Stomach (tissue), 9 donors: ENCODE data around the gene TBX10. TPM values are rescaled to one million over a fixed set of nuclear protein-coding genes. Genes with fewer than 3 reads are reported as not detected.
"Not testable (repeated sequence)": the region's sequence is repeated elsewhere in the genome, so short reads cannot be mapped to it uniquely, and the experiment has no call there.

Experiments
- DNase-seq, 2 donors: peaks; one replicate each; pipeline versions ENCODE4 v3.0.0 to v3.0.0-alpha.2; 2013 to 2019
- H3K27ac ChIP-seq, 5 donors: fragments of 200-600 bp in 4 of 5; sonication (generic) in 4 of 5; one replicate each; pipeline ENCODE4 v1.5.1; 2013 to 2019; ENCODE audit warnings: mild to moderate bottlenecking in 1 of 5, moderate library complexity in 1 of 5
- H3K27me3 ChIP-seq, 3 donors: fragments of 200-600 bp; sonication (generic); one replicate each; pipeline ENCODE4 v1.5.1; 2017 to 2019; ENCODE audit warnings: mixed run types in 1 of 3
- H3K36me3 ChIP-seq, 4 donors: fragments of 200-600 bp; sonication (generic); 1 replicate in 3 of 4; 2 replicates in 1 of 4; pipeline ENCODE4 v1.5.1; 2016 to 2019
- H3K4me1 ChIP-seq, 4 donors: fragments of 200-600 bp; sonication (generic); one replicate each; pipeline ENCODE4 v1.5.1; 2016 to 2019
- H3K4me3 ChIP-seq, 4 donors: fragments of 200-600 bp; sonication (generic) in 3 of 4; one replicate each; pipeline ENCODE4 v1.5.1; 2016 to 2019; ENCODE audit warnings: mild to moderate bottlenecking in 1 of 4
- H3K9me3 ChIP-seq, 4 donors: fragments of 200-600 bp; sonication (generic); one replicate each; pipeline ENCODE4 v1.5.1; 2016 to 2019
- EP300 ChIP-seq: sonication (generic); formaldehyde crosslinking; IDR thresholded peaks from one replicate; pipeline ENCODE4 v1.6.1; 2017; ENCODE audit warnings: antibody characterized with exemption
- POLR2A ChIP-seq, 4 donors: fragments of 450-650 bp; IDR thresholded peaks; one replicate each; pipeline ENCODE4 v1.6.1; 2016; ENCODE audit warnings: antibody characterized with exemption in 4 of 4, control low read depth in 2 of 4, mild to moderate bottlenecking in 1 of 4, moderate library complexity in 1 of 4
- POLR2AphosphoS5 ChIP-seq, 3 donors: sonication (generic); formaldehyde crosslinking; IDR thresholded peaks; one replicate each; pipeline ENCODE4 v1.6.1; 2016; ENCODE audit warnings: antibody characterized with exemption in 3 of 3
- WGBS, 5 donors: extraction: QIAGEN DNeasy Blood & Tissue Kit in 3 of 5; methylation state at CpG; one replicate each; pipeline versions ENCODE4 v1.1.5 to v1.1.7; 2013 to 2018; 5-methylcytosine and 5-hydroxymethylcytosine counted together
- intact Hi-C: fragments of 100-400 bp; cut with DNase I; formaldehyde crosslinking; loops from one replicate; pipeline ENCODE4 v1.15.1; 2023; ENCODE audit warnings: low total_unique reads
- polyA plus RNA-seq, 3 donors: library from polyadenylated mRNA; stranded (reverse); fragments of 200-250 nt; gene quantifications; one replicate each; pipeline ENCODE4 v1.2.3, GENCODE V29; 2013
- total RNA-seq, 5 donors: library from RNA; depleted of rRNA; stranded (reverse); fragments of >200 nt; gene quantifications; one replicate each; pipeline versions ENCODE4 v1.1.0 to v1.2.3, GENCODE V29; 2014 to 2016
- TF ChIP-seq, protein P1 (sequence below), 7 experiments: fragments of 450-650 bp in 4 of 7; fragments of 200-600 bp in 3 of 7; sonication (generic) in 3 of 7; IDR thresholded peaks; one replicate each; pipeline ENCODE4 v1.5.1; 2016 to 2019; ENCODE audit warnings: antibody characterized with exemption in 7 of 7, control low read depth in 2 of 7, mild to moderate bottlenecking in 1 of 7
- donor health status: healthy with polysubstance abuse.
- donor health status: Bipolar disorder and iron deficiency.
- donor health status: healthy.

TBX10 gene
- total and polyA plus RNA-seq, 8 donors, result not detected

- H3K9me3 ChIP-seq, result no peaks in the 10 kb centered on the region
- TF ChIP-seq, protein P1, sequence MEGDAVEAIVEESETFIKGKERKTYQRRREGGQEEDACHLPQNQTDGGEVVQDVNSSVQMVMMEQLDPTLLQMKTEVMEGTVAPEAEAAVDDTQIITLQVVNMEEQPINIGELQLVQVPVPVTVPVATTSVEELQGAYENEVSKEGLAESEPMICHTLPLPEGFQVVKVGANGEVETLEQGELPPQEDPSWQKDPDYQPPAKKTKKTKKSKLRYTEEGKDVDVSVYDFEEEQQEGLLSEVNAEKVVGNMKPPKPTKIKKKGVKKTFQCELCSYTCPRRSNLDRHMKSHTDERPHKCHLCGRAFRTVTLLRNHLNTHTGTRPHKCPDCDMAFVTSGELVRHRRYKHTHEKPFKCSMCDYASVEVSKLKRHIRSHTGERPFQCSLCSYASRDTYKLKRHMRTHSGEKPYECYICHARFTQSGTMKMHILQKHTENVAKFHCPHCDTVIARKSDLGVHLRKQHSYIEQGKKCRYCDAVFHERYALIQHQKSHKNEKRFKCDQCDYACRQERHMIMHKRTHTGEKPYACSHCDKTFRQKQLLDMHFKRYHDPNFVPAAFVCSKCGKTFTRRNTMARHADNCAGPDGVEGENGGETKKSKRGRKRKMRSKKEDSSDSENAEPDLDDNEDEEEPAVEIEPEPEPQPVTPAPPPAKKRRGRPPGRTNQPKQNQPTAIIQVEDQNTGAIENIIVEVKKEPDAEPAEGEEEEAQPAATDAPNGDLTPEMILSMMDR (IDR thresholded peaks at IDR 0.05), result peak in 1 of 7 experiments; percentile 88
- no peak for TF ChIP-seq POLR2AphosphoS5 (IDR thresholded peaks at IDR 0.05)
- peak in 1 of 2 donors; percentile 30 for DNase-seq
- H3K4me1 ChIP-seq, result peaks cover 15 to 43% (median 42%) of the 10 kb centered on the region in 4 donors
- H3K27ac ChIP-seq, result peak overlapping the region; percentile 93 to 98 (median 96)
- no peaks in the 10 kb centered on the region for H3K27me3 ChIP-seq
- intact Hi-C loops, result no loop called here
- H3K36me3 ChIP-seq, result no peaks in the 10 kb centered on the region
- WGBS, 5 donors, result 42 to 53% (median 50%) methylated on average over 17 to 25 of the region's 25 CpGs
- peak overlapping the region; percentile 58 to 72 (median 66) for H3K4me3 ChIP-seq
Measured at GRCh38 chr11:67628710-67629385, 10.7 kb downstream of the TBX10 start.

GRCh38 chr11:67627812-67628624 is 11.5 kb downstream of the TBX10 start:
- TF ChIP-seq, protein P1 (IDR thresholded peaks at IDR 0.05), result no peak
- no peak for TF ChIP-seq POLR2A (IDR thresholded peaks at IDR 0.05)
- no peak for TF ChIP-seq POLR2AphosphoS5 (IDR thresholded peaks at IDR 0.05)
- TF ChIP-seq EP300, result no peak
- H3K9me3 ChIP-seq, result no peaks in the 10 kb centered on the region
- no peaks in the 10 kb centered on the region for H3K36me3 ChIP-seq
- peaks cover 15 to 40% (median 36%) of the 10 kb centered on the region in 4 donors for H3K4me1 ChIP-seq
- no peaks in the 10 kb centered on the region for H3K27me3 ChIP-seq
- no peak overlapping the region for H3K27ac ChIP-seq
- intact Hi-C loops, result no loop called here
- no peak overlapping the region for H3K4me3 ChIP-seq
- 85 to 93% (median 91%) methylated on average over 6 to 15 of the region's 15 CpGs for WGBS, 5 donors
- DNase-seq, result peak in 1 of 2 donors; percentile 10

DNA sequence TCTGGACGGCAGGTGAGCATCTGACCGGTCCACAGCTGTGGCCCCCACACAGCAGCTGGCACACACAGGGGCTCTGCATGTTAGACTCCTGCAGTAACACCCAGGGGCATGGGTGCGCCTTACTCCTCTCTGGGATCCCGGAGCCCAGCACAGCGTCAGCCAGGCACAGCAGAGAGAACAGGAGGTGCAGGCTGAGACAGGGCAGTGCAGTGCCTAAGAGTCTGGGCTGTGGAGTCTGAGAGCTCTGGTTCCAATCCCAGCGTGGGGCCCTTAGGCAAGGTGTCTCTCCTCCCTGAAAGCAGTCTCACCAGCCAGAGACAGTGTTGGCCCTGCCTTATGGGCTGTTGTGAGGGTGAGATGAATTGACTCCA is 12.1 kb downstream of the TBX10 start:
- no peaks in the 10 kb centered on the region for H3K36me3 ChIP-seq
- no peak overlapping the region for H3K27ac ChIP-seq
- WGBS, 5 donors, result 89 to 98% (median 95%) methylated on average over 4 to 6 of the region's 6 CpGs

GRCh38 chr11:67626970-67627369 is 12.6 kb downstream of the TBX10 start:
- no peaks in the 10 kb centered on the region for H3K27me3 ChIP-seq
- WGBS, 5 donors, result 92 to 96% (median 94%) methylated on average over 9 to 10 of the region's 10 CpGs
- H3K4me1 ChIP-seq, result peaks cover 15 to 30% (median 27%) of the 10 kb centered on the region in 4 donors
- TF ChIP-seq, protein P1 (IDR thresholded peaks at IDR 0.05), result no peak
- TF ChIP-seq EP300 (no peak), POLR2AphosphoS5 (IDR thresholded peaks at IDR 0.05) (no peak), POLR2A (IDR thresholded peaks at IDR 0.05) (no peak)
- no peak for DNase-seq
- no peaks in the 10 kb centered on the region for H3K36me3 ChIP-seq
- no peak overlapping the region for H3K27ac ChIP-seq
- no peak overlapping the region for H3K4me3 ChIP-seq
- H3K9me3 ChIP-seq, result no peaks in the 10 kb centered on the region
- intact Hi-C loops, result no loop called here

More for the DNA sequence above, 12.1 kb downstream of the TBX10 start:
- DNase-seq, result no peak
- TF ChIP-seq EP300 (no peak), POLR2AphosphoS5 (IDR thresholded peaks at IDR 0.05) (no peak), POLR2A (IDR thresholded peaks at IDR 0.05) (no peak)
- TF ChIP-seq, protein P1 (IDR thresholded peaks at IDR 0.05), result no peak
- Histone ChIP-seq H3K27me3 (no peaks in the 10 kb centered on the region), H3K9me3 (no peaks in the 10 kb centered on the region), H3K4me1 (peaks cover 15 to 34% (median 31%) of the 10 kb centered on the region in 4 donors), H3K4me3 (no peak overlapping the region)
- intact Hi-C loops, result no loop called here

DNA sequence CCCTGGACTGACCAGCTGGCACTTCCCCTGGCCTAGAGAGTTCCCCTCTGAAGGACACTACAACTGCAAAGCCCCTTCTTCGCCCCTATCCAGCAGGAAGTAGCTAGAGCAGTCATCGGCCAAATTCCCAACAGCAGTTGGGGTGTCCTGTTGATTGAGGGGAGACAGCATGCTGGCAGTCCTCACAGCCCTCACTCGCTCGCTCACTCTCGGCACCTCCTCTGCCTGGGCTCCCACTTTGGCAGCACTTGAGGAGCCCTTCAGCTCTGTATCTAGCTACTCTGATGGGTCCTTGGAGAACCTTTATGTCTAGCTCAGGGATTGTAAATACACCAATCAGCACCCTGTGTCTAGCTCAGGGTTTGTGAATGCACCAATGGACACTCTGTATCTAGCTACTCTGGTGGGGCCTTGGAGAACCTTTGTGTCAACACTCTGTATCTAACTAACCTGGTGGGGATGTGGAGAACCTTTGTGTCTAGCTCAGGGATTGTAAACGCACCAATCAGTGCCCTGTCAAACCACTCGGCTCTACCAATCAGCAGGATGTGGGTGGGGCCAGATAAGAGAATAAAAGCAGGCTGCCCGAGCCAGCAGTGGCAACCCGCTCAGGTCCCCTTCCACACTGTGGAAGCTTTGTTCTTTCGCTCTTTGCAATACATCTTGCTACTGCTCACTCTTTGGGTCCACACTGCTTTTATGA is 13.3 kb downstream of the TBX10 start:
- H3K36me3 ChIP-seq, intact Hi-C loops, H3K9me3 ChIP-seq, H3K27ac ChIP-seq, DNase-seq, H3K27me3 ChIP-seq, H3K4me3 ChIP-seq: not testable (repeated sequence)
- 71 to 94% (median 81%) methylated on average over 9 to 10 of the region's 10 CpGs for WGBS, 5 donors
- H3K4me1 ChIP-seq, result peaks cover 15 to 23% (median 20%) of the 10 kb centered on the region in 4 donors

GRCh38 chr11:67623795-67624194 is 15.8 kb downstream of the TBX10 start:
- 93 to 97% (median 94%) methylated on average over 1 of the region's 1 CpG for WGBS, 5 donors
- intact Hi-C loops, H3K36me3 ChIP-seq, H3K4me3 ChIP-seq, H3K9me3 ChIP-seq, DNase-seq, H3K27me3 ChIP-seq, H3K27ac ChIP-seq, H3K4me1 ChIP-seq: not testable (repeated sequence)
